WTC11 (cell line): ENCODE data around the gene GMPR2. TPM values are rescaled to one million over a fixed set of nuclear protein-coding genes. Genes with fewer than 3 reads are reported as not detected.

Experiments
- ATF3 ChIP-seq: sonication (generic); formaldehyde crosslinking; conservative IDR thresholded peaks from 2 replicates; pipeline ENCODE4 v1.8.1; 2022; ENCODE audit warnings: mild to moderate bottlenecking, missing genetic modification reagents
- CREM ChIP-seq: sonication (generic); formaldehyde crosslinking; IDR thresholded peaks from 2 replicates; pipeline ENCODE4 v1.8.1; 2022; ENCODE audit warnings: mild to moderate bottlenecking, missing genetic modification reagents, moderate library complexity
- E2F5 ChIP-seq: sonication (generic); formaldehyde crosslinking; IDR thresholded peaks from 2 replicates; pipeline ENCODE4 v1.8.1; 2022; ENCODE audit warnings: mild to moderate bottlenecking, moderate library complexity, missing genetic modification reagents
- EMX1 ChIP-seq: fragments of 250-450 bp; sonication (Bioruptor Pico); IDR thresholded peaks from 2 replicates; pipeline ENCODE4 v1.8.0; 2021; ENCODE audit warnings: mild to moderate bottlenecking
- FOXK1 ChIP-seq: sonication (generic); formaldehyde crosslinking; IDR thresholded peaks from 2 replicates; pipeline ENCODE4 v1.8.0; 2022; ENCODE audit warnings: mild to moderate bottlenecking, moderate library complexity, missing genetic modification reagents
- FOXP1 ChIP-seq: sonication (generic); formaldehyde crosslinking; IDR thresholded peaks from 2 replicates; pipeline ENCODE4 v1.8.0; 2022; ENCODE audit warnings: missing genetic modification reagents, mild to moderate bottlenecking, moderate library complexity, borderline replicate concordance
- GABPB1 ChIP-seq: sonication (generic); formaldehyde crosslinking; IDR thresholded peaks from 2 replicates; pipeline ENCODE4 v1.8.1; 2023; ENCODE audit warnings: mild to moderate bottlenecking, missing genetic modification reagents
- IRF2 ChIP-seq: sonication (generic); formaldehyde crosslinking; IDR thresholded peaks from 2 replicates; pipeline ENCODE4 v1.8.0; 2022; ENCODE audit warnings: low read depth, missing genetic modification reagents, borderline replicate concordance
- NR1H2 ChIP-seq: sonication (generic); formaldehyde crosslinking; IDR thresholded peaks from 2 replicates; pipeline ENCODE4 v1.9.0; 2021; ENCODE audit warnings: mild to moderate bottlenecking, moderate library complexity, missing genetic modification reagents
- PRRX2 ChIP-seq: fragments of 250-450 bp; sonication (Bioruptor Pico); IDR thresholded peaks from 2 replicates; pipeline ENCODE4 v1.8.0; 2021; ENCODE audit warnings: mild to moderate bottlenecking
- SMAD3 ChIP-seq: sonication (generic); formaldehyde crosslinking; IDR thresholded peaks from 2 replicates; pipeline ENCODE4 v1.8.0; 2022; ENCODE audit warnings: missing genetic modification reagents, mild to moderate bottlenecking, borderline replicate concordance
- SMAD4 ChIP-seq: sonication (generic); formaldehyde crosslinking; IDR thresholded peaks from 2 replicates; pipeline ENCODE4 v1.8.0; 2022; ENCODE audit warnings: mild to moderate bottlenecking, missing genetic modification reagents
- ZBTB21 ChIP-seq: sonication (generic); formaldehyde crosslinking; IDR thresholded peaks from 2 replicates; pipeline ENCODE4 v1.8.1; 2023; ENCODE audit warnings: mild to moderate bottlenecking, missing genetic modification reagents, borderline replicate concordance
- ZNF263 ChIP-seq: sonication (generic); formaldehyde crosslinking; IDR thresholded peaks from 2 replicates; pipeline ENCODE4 v1.8.1; 2022; ENCODE audit warnings: low read depth, mild to moderate bottlenecking, moderate library complexity, missing genetic modification reagents
- total RNA-seq: library from RNA; stranded (reverse); gene quantifications from 3 replicates; pipeline ENCODE4 v1.2.3, GENCODE V29; 2021
- TF ChIP-seq, protein P1 (sequence below): sonication (generic); formaldehyde crosslinking; IDR thresholded peaks from 2 replicates; pipeline ENCODE4 v1.8.1; 2022; ENCODE audit warnings: low read depth, missing genetic modification reagents, borderline replicate concordance
- TF ChIP-seq, protein P2 (sequence below): fragments of 250-450 bp; sonication (Bioruptor Pico); conservative IDR thresholded peaks from 2 replicates; pipeline ENCODE4 v1.9.0; 2021; ENCODE audit warnings: mild to moderate bottlenecking
- TF ChIP-seq, protein P3 (sequence below): sonication (generic); formaldehyde crosslinking; IDR thresholded peaks from 2 replicates; pipeline ENCODE4 v1.8.0; 2022; ENCODE audit warnings: mild to moderate bottlenecking, missing genetic modification reagents
- TF ChIP-seq, protein P4 (sequence below): sonication (generic); formaldehyde crosslinking; IDR thresholded peaks from 2 replicates; pipeline ENCODE4 v1.8.1; 2023; ENCODE audit warnings: mild to moderate bottlenecking, moderate library complexity, missing genetic modification reagents
- TF ChIP-seq, protein P5 (sequence below): sonication (generic); formaldehyde crosslinking; conservative IDR thresholded peaks from 2 replicates; pipeline ENCODE4 v1.8.1; 2023; ENCODE audit warnings: mild to moderate bottlenecking, low read depth, missing genetic modification reagents, moderate library complexity
- TF ChIP-seq, protein P6 (sequence below): sonication (generic); formaldehyde crosslinking; IDR thresholded peaks from 2 replicates; pipeline ENCODE4 v1.8.1; 2022; ENCODE audit warnings: low read depth, mild to moderate bottlenecking, moderate library complexity, missing genetic modification reagents, borderline replicate concordance

Gene GMPR2
- total RNA-seq, 1 experiment from 2014 or later: 82.3 TPM

- TF ChIP-seq, protein P1, sequence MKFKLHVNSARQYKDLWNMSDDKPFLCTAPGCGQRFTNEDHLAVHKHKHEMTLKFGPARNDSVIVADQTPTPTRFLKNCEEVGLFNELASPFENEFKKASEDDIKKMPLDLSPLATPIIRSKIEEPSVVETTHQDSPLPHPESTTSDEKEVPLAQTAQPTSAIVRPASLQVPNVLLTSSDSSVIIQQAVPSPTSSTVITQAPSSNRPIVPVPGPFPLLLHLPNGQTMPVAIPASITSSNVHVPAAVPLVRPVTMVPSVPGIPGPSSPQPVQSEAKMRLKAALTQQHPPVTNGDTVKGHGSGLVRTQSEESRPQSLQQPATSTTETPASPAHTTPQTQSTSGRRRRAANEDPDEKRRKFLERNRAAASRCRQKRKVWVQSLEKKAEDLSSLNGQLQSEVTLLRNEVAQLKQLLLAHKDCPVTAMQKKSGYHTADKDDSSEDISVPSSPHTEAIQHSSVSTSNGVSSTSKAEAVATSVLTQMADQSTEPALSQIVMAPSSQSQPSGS (CRISPR knock-in tag): no peak
- TF ChIP-seq, protein P2, sequence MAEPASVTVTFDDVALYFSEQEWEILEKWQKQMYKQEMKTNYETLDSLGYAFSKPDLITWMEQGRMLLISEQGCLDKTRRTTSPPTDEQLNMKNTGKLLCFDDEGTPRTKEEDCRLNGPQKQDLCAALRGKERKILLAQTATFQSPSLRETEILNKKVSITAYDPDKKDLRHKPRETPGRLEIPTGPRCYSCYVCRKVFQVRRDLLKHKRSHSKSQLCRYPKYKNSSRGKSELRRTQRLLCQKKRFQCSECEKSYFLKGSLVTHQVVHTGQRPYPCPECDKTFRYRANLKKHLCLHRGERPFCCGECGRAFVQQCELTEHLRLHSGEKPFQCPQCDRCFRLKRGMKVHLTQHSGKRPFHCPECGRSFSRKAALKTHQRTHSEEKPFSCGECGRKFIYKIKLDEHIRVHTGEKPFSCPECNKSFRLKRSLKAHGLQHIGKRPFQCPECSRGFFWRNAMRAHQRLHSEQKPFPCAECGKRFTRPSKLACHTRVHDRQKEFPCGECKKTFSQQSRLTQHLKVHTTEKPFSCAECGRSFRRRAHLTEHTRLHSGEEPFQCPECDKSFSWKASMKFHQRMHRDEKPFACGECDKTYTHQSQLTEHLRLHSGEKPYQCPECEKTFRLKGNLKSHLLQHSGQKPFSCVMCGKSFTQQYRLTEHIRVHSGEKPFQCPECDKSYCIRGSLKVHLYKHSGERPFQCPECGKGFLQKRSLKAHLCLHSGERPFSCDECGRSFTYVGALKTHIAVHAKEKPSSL (CRISPR knock-in tag): no peak
- TF ChIP-seq, protein P3, sequence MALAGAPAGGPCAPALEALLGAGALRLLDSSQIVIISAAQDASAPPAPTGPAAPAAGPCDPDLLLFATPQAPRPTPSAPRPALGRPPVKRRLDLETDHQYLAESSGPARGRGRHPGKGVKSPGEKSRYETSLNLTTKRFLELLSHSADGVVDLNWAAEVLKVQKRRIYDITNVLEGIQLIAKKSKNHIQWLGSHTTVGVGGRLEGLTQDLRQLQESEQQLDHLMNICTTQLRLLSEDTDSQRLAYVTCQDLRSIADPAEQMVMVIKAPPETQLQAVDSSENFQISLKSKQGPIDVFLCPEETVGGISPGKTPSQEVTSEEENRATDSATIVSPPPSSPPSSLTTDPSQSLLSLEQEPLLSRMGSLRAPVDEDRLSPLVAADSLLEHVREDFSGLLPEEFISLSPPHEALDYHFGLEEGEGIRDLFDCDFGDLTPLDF (CRISPR knock-in tag): no peak
- TF ChIP-seq, protein P4, sequence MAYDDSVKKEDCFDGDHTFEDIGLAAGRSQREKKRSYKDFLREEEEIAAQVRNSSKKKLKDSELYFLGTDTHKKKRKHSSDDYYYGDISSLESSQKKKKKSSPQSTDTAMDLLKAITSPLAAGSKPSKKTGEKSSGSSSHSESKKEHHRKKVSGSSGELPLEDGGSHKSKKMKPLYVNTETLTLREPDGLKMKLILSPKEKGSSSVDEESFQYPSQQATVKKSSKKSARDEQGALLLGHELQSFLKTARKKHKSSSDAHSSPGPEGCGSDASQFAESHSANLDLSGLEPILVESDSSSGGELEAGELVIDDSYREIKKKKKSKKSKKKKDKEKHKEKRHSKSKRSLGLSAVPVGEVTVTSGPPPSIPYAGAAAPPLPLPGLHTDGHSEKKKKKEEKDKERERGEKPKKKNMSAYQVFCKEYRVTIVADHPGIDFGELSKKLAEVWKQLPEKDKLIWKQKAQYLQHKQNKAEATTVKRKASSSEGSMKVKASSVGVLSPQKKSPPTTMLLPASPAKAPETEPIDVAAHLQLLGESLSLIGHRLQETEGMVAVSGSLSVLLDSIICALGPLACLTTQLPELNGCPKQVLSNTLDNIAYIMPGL (CRISPR knock-in tag): peak; percentile 50; the same call in 1 of the 2 replicates
- TF ChIP-seq PRRX2 (CRISPR knock-in tag) (0 out of 2 replicates have a peak, but pooled peaks have one; percentile 39), ZBTB21 (CRISPR knock-in tag) (peak; percentile 82), CREM (CRISPR knock-in tag) (peak; percentile 71), NR1H2 (CRISPR knock-in tag) (peak; percentile 74; the same call in 1 of the 2 replicates), GABPB1 (peak; percentile 97), E2F5 (peak; percentile 83; the same call in 1 of the 2 replicates), EMX1 (no peak), ZNF263 (CRISPR knock-in tag) (no peak), SMAD4 (CRISPR knock-in tag) (no peak), FOXP1 (CRISPR knock-in tag) (peak; percentile 74; the same call in 1 of the 2 replicates), FOXK1 (CRISPR knock-in tag) (peak; percentile 85), SMAD3 (peak; percentile 82; the same call in 1 of the 2 replicates), IRF2 (CRISPR knock-in tag) (no peak), ATF3 (CRISPR knock-in tag) (no peak)
- TF ChIP-seq, protein P5, sequence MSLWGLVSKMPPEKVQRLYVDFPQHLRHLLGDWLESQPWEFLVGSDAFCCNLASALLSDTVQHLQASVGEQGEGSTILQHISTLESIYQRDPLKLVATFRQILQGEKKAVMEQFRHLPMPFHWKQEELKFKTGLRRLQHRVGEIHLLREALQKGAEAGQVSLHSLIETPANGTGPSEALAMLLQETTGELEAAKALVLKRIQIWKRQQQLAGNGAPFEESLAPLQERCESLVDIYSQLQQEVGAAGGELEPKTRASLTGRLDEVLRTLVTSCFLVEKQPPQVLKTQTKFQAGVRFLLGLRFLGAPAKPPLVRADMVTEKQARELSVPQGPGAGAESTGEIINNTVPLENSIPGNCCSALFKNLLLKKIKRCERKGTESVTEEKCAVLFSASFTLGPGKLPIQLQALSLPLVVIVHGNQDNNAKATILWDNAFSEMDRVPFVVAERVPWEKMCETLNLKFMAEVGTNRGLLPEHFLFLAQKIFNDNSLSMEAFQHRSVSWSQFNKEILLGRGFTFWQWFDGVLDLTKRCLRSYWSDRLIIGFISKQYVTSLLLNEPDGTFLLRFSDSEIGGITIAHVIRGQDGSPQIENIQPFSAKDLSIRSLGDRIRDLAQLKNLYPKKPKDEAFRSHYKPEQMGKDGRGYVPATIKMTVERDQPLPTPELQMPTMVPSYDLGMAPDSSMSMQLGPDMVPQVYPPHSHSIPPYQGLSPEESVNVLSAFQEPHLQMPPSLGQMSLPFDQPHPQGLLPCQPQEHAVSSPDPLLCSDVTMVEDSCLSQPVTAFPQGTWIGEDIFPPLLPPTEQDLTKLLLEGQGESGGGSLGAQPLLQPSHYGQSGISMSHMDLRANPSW: 0 out of 2 replicates have a peak, but pooled peaks have one; percentile 75
- TF ChIP-seq, protein P6, sequence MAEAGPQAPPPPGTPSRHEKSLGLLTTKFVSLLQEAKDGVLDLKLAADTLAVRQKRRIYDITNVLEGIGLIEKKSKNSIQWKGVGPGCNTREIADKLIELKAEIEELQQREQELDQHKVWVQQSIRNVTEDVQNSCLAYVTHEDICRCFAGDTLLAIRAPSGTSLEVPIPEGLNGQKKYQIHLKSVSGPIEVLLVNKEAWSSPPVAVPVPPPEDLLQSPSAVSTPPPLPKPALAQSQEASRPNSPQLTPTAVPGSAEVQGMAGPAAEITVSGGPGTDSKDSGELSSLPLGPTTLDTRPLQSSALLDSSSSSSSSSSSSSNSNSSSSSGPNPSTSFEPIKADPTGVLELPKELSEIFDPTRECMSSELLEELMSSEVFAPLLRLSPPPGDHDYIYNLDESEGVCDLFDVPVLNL: no peak
- TF ChIP-seq, all 79 proteins: peak for 34
Observed at GRCh38 chr14:24188251-24189058, 44.3 kb upstream of the GMPR2 start, which contains the start of gene IPO4 (continued).
